ENCODE measurements around the gene AK6. TPM values are rescaled to one million over a fixed set of nuclear protein-coding genes. Genes with fewer than 3 reads are reported as not detected.

The AK6 gene
- total and polyA plus RNA-seq, 8 donors: 8.4 to 28.5 (median 14.5) TPM

DNA sequence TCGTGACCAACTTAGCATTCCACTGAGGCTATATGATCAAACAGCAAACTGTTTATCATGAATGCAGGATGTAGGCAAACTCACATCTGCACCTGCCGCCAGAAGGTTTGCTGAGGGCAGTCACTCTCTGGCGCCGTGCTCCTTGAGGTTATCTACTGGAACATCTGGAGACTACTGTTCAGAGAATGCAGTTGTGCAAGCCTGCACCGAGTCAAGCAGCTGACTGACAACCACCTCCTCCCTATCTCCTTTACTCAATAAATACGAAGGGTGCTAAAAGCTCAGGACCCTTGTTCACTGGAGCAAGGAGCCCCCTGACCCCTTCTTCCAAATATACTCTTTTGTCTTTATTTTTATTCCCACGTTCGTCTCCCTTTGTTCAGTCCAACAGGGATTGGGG is 63.8 kb downstream of the AK6 start:
- H3K4me3 ChIP-seq: no peak overlapping the region
- no peak for TF ChIP-seq CTCF (IDR thresholded peaks at IDR 0.05)
- peaks cover 0 to 7% (median 0%) of the 10 kb centered on the region in 3 donors for H3K36me3 ChIP-seq
- FAIRE-seq (no peak), ATAC-seq (no peak), DNase-seq (no peak)
- H3K27me3 ChIP-seq: no peaks in the 10 kb centered on the region
- no peaks in the 10 kb centered on the region for H3K4me1 ChIP-seq
- 92 to 95% methylated on average over 8 of the region's 8 CpGs for WGBS, 2 donors
- no peaks in the 10 kb centered on the region for H3K9me3 ChIP-seq
- H3K27ac ChIP-seq: no peak overlapping the region
- intact Hi-C loops (cut with DNase I): no loop called here

Other genes starting within 250 kb of the AK6 start
- 1 to 10 TPM; 1.4 to 3.3 (median 3.2) TPM for gene CCNB1, start 202.4 kb downstream of the AK6 start, total RNA-seq
- 1 to 10 TPM; 1.3 to 2.3 TPM for gene CCNB1, start 202.4 kb downstream of the AK6 start, polyA plus RNA-seq
- 1 to 10 TPM in 3 of 6 donors, under 1 TPM in 3; 0.28 to 1.2 (median 0.99) TPM for gene CENPH, start 179.9 kb downstream of the AK6 start, total RNA-seq
- gene CENPH, start 179.9 kb downstream of the AK6 start, polyA plus RNA-seq: 1 to 10 TPM in 1 of 2 donors, under 1 TPM in 1; 0.95 to 1.4 TPM
- gene CDK7, start 134.6 kb downstream of the AK6 start, total RNA-seq: 10 to 100 TPM in 3 of 6 donors, 1 to 10 TPM in 3; 6.2 to 13.6 (median 10.2) TPM
- 10 to 100 TPM in 1 of 2 donors, 1 to 10 TPM in 1; 8.9 to 11.4 TPM for gene CDK7, start 134.6 kb downstream of the AK6 start, polyA plus RNA-seq
- 10 to 100 TPM in 1 of 6 donors, 1 to 10 TPM in 5; 4.2 to 10.9 (median 6.3) TPM for gene CCDC125, start 36.7 kb downstream of the AK6 start, total RNA-seq
- gene CCDC125, start 36.7 kb downstream of the AK6 start, polyA plus RNA-seq: 1 to 10 TPM; 3.2 to 3.4 TPM
- gene TAF9, start within 50 bp of the AK6 start, total RNA-seq: 10 to 100 TPM; 15.6 to 28.9 (median 24.0) TPM
- gene TAF9, start within 50 bp of the AK6 start, polyA plus RNA-seq: 10 to 100 TPM; 25.2 to 34.8 TPM
- 10 to 100 TPM in 5 of 6 donors, 1 to 10 TPM in 1; 8.0 to 15.3 (median 11.3) TPM for gene RAD17, start 298 bp upstream of the AK6 start, total RNA-seq
- 10 to 100 TPM in 1 of 2 donors, 1 to 10 TPM in 1; 9.5 to 16.8 TPM for gene RAD17, start 298 bp upstream of the AK6 start, polyA plus RNA-seq
- gene MARVELD2, start 45.6 kb upstream of the AK6 start, total RNA-seq: 10 to 100 TPM; 15.5 to 34.7 (median 21.0) TPM
- gene MARVELD2, start 45.6 kb upstream of the AK6 start, polyA plus RNA-seq: 1 to 10 TPM; 4.0 to 5.6 TPM
- 100 to 1,000 TPM in 1 of 6 donors, 10 to 100 TPM in 5; 38.5 to 107 (median 44.7) TPM for gene OCLN, start 123.3 kb upstream of the AK6 start, total RNA-seq
- gene OCLN, start 123.3 kb upstream of the AK6 start, polyA plus RNA-seq: 10 to 100 TPM; 10.9 to 12.9 TPM
- 10 to 100 TPM in 5 of 6 donors, 1 to 10 TPM in 1; 9.4 to 15.6 (median 13.4) TPM for gene GTF2H2C, start 190.7 kb upstream of the AK6 start, total RNA-seq
- 10 to 100 TPM; 13.3 TPM for gene GTF2H2C, start 190.7 kb upstream of the AK6 start, polyA plus RNA-seq